Uterus (tissue), 4 donors: ENCODE data around the gene SESTD1. TPM values are rescaled to one million over a fixed set of nuclear protein-coding genes. Genes with fewer than 3 reads are reported as not detected.
"Not testable (repeated sequence)": the region's sequence is repeated elsewhere in the genome, so short reads cannot be mapped to it uniquely, and the experiment has no call there.

ENCODE experiments used
- DNase-seq, 2 donors: peaks; one replicate each; pipeline ENCODE4 v3.0.0-alpha.2; 2019 to 2020
- H3K27ac ChIP-seq, 2 donors: fragments of 200-600 bp; sonication (generic); 1 replicate in 1 of 2; 2 replicates in 1 of 2; pipeline ENCODE4 v1.5.1; 2016 to 2018
- H3K27me3 ChIP-seq, 2 donors: fragments of 200-600 bp; sonication (generic); one replicate each; pipeline ENCODE4 v1.5.1; 2018 to 2019; ENCODE audit warnings: control low read depth in 1 of 2
- H3K36me3 ChIP-seq, 2 donors: fragments of 200-600 bp; sonication (generic); one replicate each; pipeline ENCODE4 v1.5.1; 2019; ENCODE audit warnings: control low read depth in 1 of 2
- H3K4me1 ChIP-seq, 2 donors: fragments of 200-600 bp; sonication (generic); one replicate each; pipeline ENCODE4 v1.5.1; 2018 to 2019; ENCODE audit warnings: control low read depth in 1 of 2
- H3K4me3 ChIP-seq, 2 donors: fragments of 200-600 bp; sonication (generic); 1 replicate in 1 of 2; 2 replicates in 1 of 2; pipeline ENCODE4 v1.5.1; 2018 to 2019; ENCODE audit warnings: mild to moderate bottlenecking in 1 of 2
- H3K9me3 ChIP-seq, 2 donors: fragments of 200-600 bp; sonication (generic); one replicate each; pipeline ENCODE4 v1.5.1; 2019; ENCODE audit warnings: control low read depth in 1 of 2
- POLR2A ChIP-seq, 2 donors: fragments of 450-650 bp; IDR thresholded peaks; one replicate each; pipeline ENCODE4 v1.6.1; 2016; ENCODE audit warnings: antibody characterized with exemption in 2 of 2, mild to moderate bottlenecking in 1 of 2, moderate library complexity in 1 of 2
- intact Hi-C: fragments of 100-400 bp; cut with DNase I; formaldehyde crosslinking; loops from one replicate; pipeline ENCODE4 v1.15.1; 2023; ENCODE audit warnings: low total_unique reads
- total RNA-seq, 4 donors: library from RNA; depleted of rRNA in 3 of 4; stranded (reverse); fragments of >200 nt in 3 of 4; gene quantifications; one replicate each; pipeline versions ENCODE4 v1.1.0 to v1.2.4, GENCODE V29; 2014 to 2023
- TF ChIP-seq, protein P1 (sequence below), 4 experiments: fragments of 200-600 bp in 2 of 4; fragments of 450-650 bp in 2 of 4; sonication (generic) in 2 of 4; IDR thresholded peaks; one replicate each; pipeline ENCODE4 v1.5.1; 2016 to 2019; ENCODE audit warnings: antibody characterized with exemption in 4 of 4, mild to moderate bottlenecking in 2 of 4, moderate library complexity in 1 of 4
- donor health status: DM: yes; HTN: yes; CAD: no.

SESTD1 gene
- total RNA-seq, 4 donors from 2014 or later = 5.6 to 64.7 (median 32.8) TPM

DNA sequence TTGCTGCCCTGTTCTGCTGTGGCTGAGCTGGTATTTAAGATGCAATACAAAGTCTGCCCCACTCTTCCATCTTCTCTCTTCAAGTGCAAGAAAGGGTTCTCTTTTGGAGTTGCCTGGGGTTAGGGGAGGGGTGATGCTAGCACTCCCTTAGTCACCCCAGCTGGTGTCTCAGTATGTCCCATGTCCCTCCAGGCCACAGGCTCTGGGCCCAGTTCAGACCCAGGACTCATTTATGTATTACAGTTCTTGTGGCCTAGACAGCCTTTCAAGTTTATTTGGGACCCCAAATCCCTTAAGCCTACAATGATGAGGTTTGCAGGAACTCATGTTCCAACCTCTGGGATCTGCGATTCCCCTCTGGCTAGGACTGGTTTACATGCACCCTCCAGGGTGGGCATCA, 167.5 kb downstream of the SESTD1 start:
- Histone ChIP-seq H3K4me3 (no peak overlapping the region), H3K27me3 (no peaks in the 10 kb centered on the region), H3K27ac (no peak overlapping the region), H3K36me3 (no peaks in the 10 kb centered on the region), H3K9me3 (no peaks in the 10 kb centered on the region), H3K4me1 (no peaks in the 10 kb centered on the region)
- TF ChIP-seq, protein P1, sequence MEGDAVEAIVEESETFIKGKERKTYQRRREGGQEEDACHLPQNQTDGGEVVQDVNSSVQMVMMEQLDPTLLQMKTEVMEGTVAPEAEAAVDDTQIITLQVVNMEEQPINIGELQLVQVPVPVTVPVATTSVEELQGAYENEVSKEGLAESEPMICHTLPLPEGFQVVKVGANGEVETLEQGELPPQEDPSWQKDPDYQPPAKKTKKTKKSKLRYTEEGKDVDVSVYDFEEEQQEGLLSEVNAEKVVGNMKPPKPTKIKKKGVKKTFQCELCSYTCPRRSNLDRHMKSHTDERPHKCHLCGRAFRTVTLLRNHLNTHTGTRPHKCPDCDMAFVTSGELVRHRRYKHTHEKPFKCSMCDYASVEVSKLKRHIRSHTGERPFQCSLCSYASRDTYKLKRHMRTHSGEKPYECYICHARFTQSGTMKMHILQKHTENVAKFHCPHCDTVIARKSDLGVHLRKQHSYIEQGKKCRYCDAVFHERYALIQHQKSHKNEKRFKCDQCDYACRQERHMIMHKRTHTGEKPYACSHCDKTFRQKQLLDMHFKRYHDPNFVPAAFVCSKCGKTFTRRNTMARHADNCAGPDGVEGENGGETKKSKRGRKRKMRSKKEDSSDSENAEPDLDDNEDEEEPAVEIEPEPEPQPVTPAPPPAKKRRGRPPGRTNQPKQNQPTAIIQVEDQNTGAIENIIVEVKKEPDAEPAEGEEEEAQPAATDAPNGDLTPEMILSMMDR (IDR thresholded peaks at IDR 0.05) = no peak
- no peak for TF ChIP-seq POLR2A (IDR thresholded peaks at IDR 0.05)
- DNase-seq = no peak
- intact Hi-C loops = no loop called here

DNA sequence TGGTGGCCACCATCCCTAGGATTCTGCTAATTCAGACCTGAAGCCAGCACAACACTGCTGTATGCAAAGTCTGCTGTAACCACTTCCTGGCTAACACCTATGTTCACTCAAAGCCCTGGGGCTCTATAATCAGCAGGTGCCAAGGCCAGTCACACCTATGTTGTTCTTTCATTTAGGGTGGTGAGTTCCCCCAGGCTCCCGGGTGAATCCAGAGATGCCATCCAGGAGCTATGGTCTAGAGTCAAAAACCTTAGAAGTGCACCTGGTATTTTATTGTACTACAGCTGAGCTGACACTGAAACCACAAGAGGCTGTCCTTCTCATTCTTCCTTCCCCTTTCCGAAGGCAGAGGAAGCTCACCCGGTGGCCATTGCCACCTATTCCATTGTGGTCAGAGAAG, 168.5 kb downstream of the SESTD1 start:
- H3K27ac ChIP-seq = no peak overlapping the region
- no peak overlapping the region for H3K4me3 ChIP-seq
- no peaks in the 10 kb centered on the region for H3K9me3 ChIP-seq
- no peaks in the 10 kb centered on the region for H3K27me3 ChIP-seq
- DNase-seq = no peak
- TF ChIP-seq, protein P1 (IDR thresholded peaks at IDR 0.05) = no peak
- TF ChIP-seq POLR2A (IDR thresholded peaks at IDR 0.05) = no peak
- intact Hi-C loops = no loop called here
- no peaks in the 10 kb centered on the region for H3K4me1 ChIP-seq
- no peaks in the 10 kb centered on the region for H3K36me3 ChIP-seq

DNA sequence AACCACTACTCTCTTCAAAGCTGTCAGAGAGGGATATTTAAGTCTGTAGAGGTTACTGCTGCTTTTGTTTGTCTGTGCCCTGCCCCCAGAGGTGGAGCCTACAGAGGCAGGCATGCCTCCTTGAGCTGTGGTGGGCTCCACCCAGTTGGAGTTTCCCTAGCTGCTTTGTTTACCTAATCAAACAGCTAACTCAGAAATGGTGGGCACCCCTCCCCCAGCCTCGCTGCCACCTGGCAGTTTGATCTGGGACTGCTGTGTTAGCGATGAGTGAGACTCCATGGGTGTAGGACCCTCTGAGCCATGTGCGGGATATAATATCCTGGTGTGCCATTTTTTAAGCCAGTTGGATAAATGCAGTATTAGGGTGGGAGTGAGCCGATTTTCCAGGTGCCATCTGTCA, 171.7 kb downstream of the SESTD1 start:
- intact Hi-C loops, H3K36me3 ChIP-seq, DNase-seq, H3K4me1 ChIP-seq, H3K4me3 ChIP-seq, H3K27me3 ChIP-seq, H3K9me3 ChIP-seq, H3K27ac ChIP-seq: not testable (repeated sequence)

DNA sequence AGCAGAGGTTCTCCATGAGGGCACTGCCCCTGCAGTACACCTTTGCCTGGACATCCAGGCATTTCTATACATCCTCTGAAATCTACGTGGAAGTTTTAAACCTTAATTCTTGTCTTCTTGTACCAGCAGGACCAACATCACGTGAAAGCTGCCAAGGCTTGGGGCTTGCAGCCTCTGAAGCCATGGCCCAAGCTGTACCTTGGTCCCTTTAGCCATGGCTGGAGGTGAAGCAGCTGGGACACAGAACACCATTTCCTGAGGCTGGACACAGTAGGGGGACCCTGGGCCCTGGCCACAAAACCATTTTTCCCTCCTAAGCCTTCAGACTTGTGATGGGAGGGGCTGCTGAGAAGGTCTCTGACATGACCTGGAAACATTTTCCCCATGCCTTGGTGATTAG, 181.9 kb downstream of the SESTD1 start:
- no peak for DNase-seq
- no peaks in the 10 kb centered on the region for H3K9me3 ChIP-seq
- H3K4me1 ChIP-seq = no peaks in the 10 kb centered on the region
- no peak overlapping the region for H3K4me3 ChIP-seq
- TF ChIP-seq, protein P1 (IDR thresholded peaks at IDR 0.05) = no peak
- no peak for TF ChIP-seq POLR2A (IDR thresholded peaks at IDR 0.05)
- intact Hi-C loops = no loop called here
- H3K27ac ChIP-seq = no peak overlapping the region
- H3K27me3 ChIP-seq = no peaks in the 10 kb centered on the region
- H3K36me3 ChIP-seq = no peaks in the 10 kb centered on the region

DNA sequence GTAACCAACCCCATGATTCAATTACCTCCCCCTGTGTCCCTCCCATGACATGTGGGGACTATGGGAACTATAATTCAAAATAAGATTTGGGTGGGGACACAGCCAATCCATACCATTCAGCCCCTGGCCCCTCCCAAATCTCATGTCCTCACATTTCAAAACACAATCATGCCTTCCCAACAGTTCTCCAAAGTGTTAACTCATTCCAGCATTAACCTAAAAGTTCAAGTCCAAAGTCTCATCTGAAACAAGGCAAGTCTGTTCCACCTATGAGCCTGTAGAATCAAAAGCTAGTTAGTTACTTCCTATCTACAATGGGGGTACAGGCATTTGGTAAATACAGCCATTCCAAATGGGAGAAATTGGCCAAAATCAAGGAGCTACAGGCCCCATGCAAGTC, 182.7 kb downstream of the SESTD1 start:
- Histone ChIP-seq H3K4me1 (no peaks in the 10 kb centered on the region), H3K27me3 (no peaks in the 10 kb centered on the region), H3K4me3 (no peak overlapping the region), H3K9me3 (no peaks in the 10 kb centered on the region), H3K36me3 (no peaks in the 10 kb centered on the region), H3K27ac (no peak overlapping the region)
- intact Hi-C loops = no loop called here
- TF ChIP-seq, protein P1 (IDR thresholded peaks at IDR 0.05) = no peak
- no peak for TF ChIP-seq POLR2A (IDR thresholded peaks at IDR 0.05)
- DNase-seq = no peak

- no peak for DNase-seq
- no peaks in the 10 kb centered on the region for H3K36me3 ChIP-seq
- H3K9me3 ChIP-seq = no peaks in the 10 kb centered on the region
- TF ChIP-seq POLR2A (IDR thresholded peaks at IDR 0.05) = no peak
- TF ChIP-seq, protein P1 (IDR thresholded peaks at IDR 0.05) = no peak
- H3K27me3 ChIP-seq = no peaks in the 10 kb centered on the region
- H3K4me3 ChIP-seq = no peak overlapping the region
- H3K27ac ChIP-seq = no peak overlapping the region
- no peaks in the 10 kb centered on the region for H3K4me1 ChIP-seq
- intact Hi-C loops = no loop called here
These were observed 192.1 kb downstream of the SESTD1 start for GRCh38 chr2:179072527-179072926.
